Measurements from ENCODE around the gene OTOP3.

OTOP3 gene

GRCh38 chr17:74968361-74968780 is 32.7 kb downstream of the OTOP3 start:
- TF ChIP-seq ZFX (IDR thresholded peaks at IDR 0.05) (no peak), CTCF (conservative IDR thresholded peaks at IDR 0.05) (no peak)
- peak overlapping the region; percentile 95 for H3K27ac ChIP-seq

GRCh38 chr17:74969501-74969900 is 33.8 kb downstream of the OTOP3 start:
- peak overlapping the region; percentile 95 for H3K27ac ChIP-seq

- TF ChIP-seq ZFX (IDR thresholded peaks at IDR 0.05) (no peak), CTCF (conservative IDR thresholded peaks at IDR 0.05) (no peak)
- peak overlapping the region; percentile 95 for H3K27ac ChIP-seq
Measured at GRCh38 chr17:74970395-74970794, 34.7 kb downstream of the OTOP3 start.

DNA sequence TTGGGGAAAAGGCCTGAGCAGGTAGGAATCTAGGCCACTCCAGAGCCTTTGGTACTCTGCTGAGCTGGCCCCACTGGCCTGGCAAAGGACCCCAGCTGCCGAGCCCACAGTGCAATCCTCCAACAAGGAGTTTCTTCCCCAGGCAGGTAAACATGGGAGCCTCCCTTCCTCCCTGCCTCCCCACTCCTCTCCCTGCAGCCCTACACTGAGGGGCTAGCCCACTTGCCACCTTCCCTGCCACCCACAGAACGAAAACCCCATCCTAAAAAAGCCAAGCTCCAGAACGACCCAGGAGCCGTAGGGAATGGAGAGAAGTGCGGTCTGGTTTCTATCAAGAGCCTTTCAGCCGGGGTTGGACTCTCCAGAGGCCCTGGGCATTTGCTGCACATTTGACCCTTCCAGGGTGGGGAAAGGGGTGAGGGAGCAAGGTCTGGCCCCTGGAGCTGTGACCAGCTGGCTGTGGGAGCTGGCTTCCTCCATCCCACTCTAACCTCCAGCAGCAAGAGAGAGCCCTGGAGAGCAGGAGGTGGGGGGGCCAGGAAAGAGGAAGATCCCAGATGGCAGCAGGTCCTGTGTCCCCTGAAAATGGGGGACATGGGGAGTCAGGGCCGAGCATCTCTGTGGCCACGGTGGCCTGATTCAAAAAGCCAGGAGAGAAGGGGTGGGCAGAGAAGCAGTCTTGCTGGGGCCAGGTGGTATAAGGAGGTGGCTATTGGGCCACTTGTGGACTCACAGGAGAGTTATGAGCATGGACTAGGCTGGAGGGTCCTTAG is 35.6 kb downstream of the OTOP3 start:
- peak overlapping the region; percentile 95 for H3K27ac ChIP-seq
- no peak for TF ChIP-seq ZFX (IDR thresholded peaks at IDR 0.05)
- no peak for TF ChIP-seq CTCF (conservative IDR thresholded peaks at IDR 0.05)

GRCh38 chr17:74971842-74972106 is 36.1 kb downstream of the OTOP3 start:
- peak overlapping the region; percentile 95 for H3K27ac ChIP-seq
- TF ChIP-seq CTCF (conservative IDR thresholded peaks at IDR 0.05) = no peak
- TF ChIP-seq ZFX (IDR thresholded peaks at IDR 0.05) = peak; percentile 79; the same call in 1 of the 2 replicates

GRCh38 chr17:74972107-74972972 is 36.6 kb downstream of the OTOP3 start, which contains the start of gene HID1:
HID1 (minus strand) TSS chr17:74972759; CDS start chr17:74972656, 103 bp downstream.
- H3K27ac ChIP-seq = peak within 1 kb of the TSS; percentile 95
- TF ChIP-seq CTCF (conservative IDR thresholded peaks at IDR 0.05) (no peak), ZFX (IDR thresholded peaks at IDR 0.05) (no peak)

DNA sequence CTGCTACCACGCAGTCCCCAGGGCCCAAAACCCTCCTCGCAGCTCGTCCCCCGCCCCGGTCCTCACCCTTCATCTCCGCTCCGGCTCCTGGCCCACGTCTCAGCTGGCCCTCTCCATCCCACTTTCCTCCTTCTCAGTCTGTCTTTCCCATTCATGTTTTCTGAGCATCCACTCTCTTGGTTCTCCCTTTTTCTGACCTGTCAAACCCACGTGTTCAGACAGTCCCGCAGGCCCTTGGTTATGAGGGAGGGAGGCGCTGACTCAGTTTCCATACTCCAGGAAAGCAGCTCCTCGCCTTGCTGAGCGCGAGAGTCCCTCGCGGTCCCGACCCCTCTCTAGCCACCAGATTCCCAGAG is 37.3 kb downstream of the OTOP3 start:
- no peak for TF ChIP-seq CTCF (conservative IDR thresholded peaks at IDR 0.05)
- TF ChIP-seq ZFX (IDR thresholded peaks at IDR 0.05) = no peak
- H3K27ac ChIP-seq = peak overlapping the region; percentile 95; the same call in 1 of the 2 replicates
